HK-2 (cell line): ENCODE results near the gene MYO18B.

Experiments
- DNase-seq: peaks from one replicate; pipeline ENCODE4 v3.0.0-alpha.2; 2018; ENCODE audit not compliant: unreplicated experiment

Gene MYO18B

GRCh38 chr22:25899566-25899965 lies 157.6 kb downstream of the MYO18B start:
- no peak for DNase-seq

- no peak for DNase-seq
Measured at GRCh38 chr22:25900390-25900789, 158.4 kb downstream of the MYO18B start.

GRCh38 chr22:25900880-25901279 lies 158.9 kb downstream of the MYO18B start:
- no peak for DNase-seq

- DNase-seq, result no peak
Measured at GRCh38 chr22:25902402-25902801, 160.4 kb downstream of the MYO18B start.

- no peak for DNase-seq
Measured at GRCh38 chr22:25903294-25903693, 161.3 kb downstream of the MYO18B start.

GRCh38 chr22:25908212-25908611 lies 166.2 kb downstream of the MYO18B start:
- no peak for DNase-seq

- no peak for DNase-seq
Measured at GRCh38 chr22:25908755-25909154, 166.8 kb downstream of the MYO18B start.

- no peak for DNase-seq
Measured at GRCh38 chr22:25909614-25910387, 167.8 kb downstream of the MYO18B start.

GRCh38 chr22:25911243-25911972 lies 169.4 kb downstream of the MYO18B start:
- no peak for DNase-seq

- DNase-seq, result no peak
Measured at GRCh38 chr22:25919452-25919851, 177.5 kb downstream of the MYO18B start.

GRCh38 chr22:25922141-25922540 lies 180.2 kb downstream of the MYO18B start:
- DNase-seq, result no peak

GRCh38 chr22:25923914-25924313 lies 181.9 kb downstream of the MYO18B start:
- no peak for DNase-seq

GRCh38 chr22:25928038-25928437 lies 186.1 kb downstream of the MYO18B start:
- no peak for DNase-seq

GRCh38 chr22:25929321-25929878 lies 187.4 kb downstream of the MYO18B start:
- no peak for DNase-seq

- DNase-seq, result no peak
Measured at GRCh38 chr22:25930083-25930482, 188.1 kb downstream of the MYO18B start.

GRCh38 chr22:25930788-25931310 lies 188.9 kb downstream of the MYO18B start:
- no peak for DNase-seq

GRCh38 chr22:25933158-25933788 lies 191.3 kb downstream of the MYO18B start:
- no peak for DNase-seq

- no peak for DNase-seq
Measured at GRCh38 chr22:25935266-25936058, 193.5 kb downstream of the MYO18B start.

- no peak for DNase-seq
Measured at GRCh38 chr22:25938151-25938550, 196.2 kb downstream of the MYO18B start.

GRCh38 chr22:25939384-25939783 lies 197.4 kb downstream of the MYO18B start:
- no peak for DNase-seq

GRCh38 chr22:25940479-25940878 lies 198.5 kb downstream of the MYO18B start:
- no peak for DNase-seq
